Myometrial cell (primary cell): ENCODE results near the gene SEPTIN7. TPM values are rescaled to one million over a fixed set of nuclear protein-coding genes. Genes with fewer than 3 reads are reported as not detected.

Source experiments
- total RNA-seq: library from RNA; depleted of rRNA; stranded (reverse); fragments of >200 nt; gene quantifications from 2 replicates; pipeline ENCODE4 v1.2.3, GENCODE V29; 2015

Gene SEPTIN7
- total RNA-seq: 157 and 312 TPM in 2 replicates

DNA sequence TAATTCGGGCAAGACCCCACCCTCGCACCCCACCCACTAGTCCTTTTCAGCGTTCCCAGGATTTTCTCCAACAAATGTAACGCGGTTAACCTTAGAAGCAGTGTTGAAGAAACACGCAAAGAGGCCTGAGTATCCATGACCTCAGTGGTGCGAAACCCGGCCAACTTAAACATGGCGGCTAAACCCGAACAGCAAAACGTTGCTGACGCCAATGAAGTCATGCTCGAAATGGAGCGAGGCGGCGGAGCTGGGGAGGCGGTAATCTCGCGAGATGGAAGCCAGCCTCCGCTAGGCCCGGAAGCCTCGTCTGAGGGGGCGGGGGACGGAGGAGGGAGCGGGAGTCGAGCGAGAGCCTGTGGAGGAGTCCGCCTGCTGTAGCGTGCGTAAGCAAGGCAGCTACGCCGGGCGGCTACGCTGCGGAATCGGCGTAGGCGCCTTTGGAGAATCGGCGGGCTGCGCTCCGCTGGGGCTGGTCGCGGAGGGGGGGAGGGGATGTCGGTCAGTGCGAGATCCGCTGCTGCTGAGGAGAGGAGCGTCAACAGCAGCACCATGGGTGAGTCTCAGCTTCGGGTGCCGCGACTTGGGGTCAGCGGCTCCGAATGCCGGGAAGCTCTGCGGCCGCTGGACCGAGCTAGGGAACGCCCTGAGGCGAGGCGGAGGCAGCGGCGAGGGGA is at the start of gene SEPTIN7:
TSS of gene SEPTIN7 (plus strand) at position 340 of the 674 bp plus-strand sequence. CDS start at position 493, 153 bp downstream.

Other genes starting within 250 kb of the SEPTIN7 start
- 15.4 and 36.9 TPM in 2 replicates for gene HERPUD2, start 105.9 kb upstream of the SEPTIN7 start, total RNA-seq